Measurements from ENCODE around the gene MASP2. TPM values are rescaled to one million over a fixed set of nuclear protein-coding genes. Genes with fewer than 3 reads are reported as not detected.

Gene MASP2
- total RNA-seq, 1 experiment from 2014 or later: 0.51 TPM

GRCh38 chr1:10989095-10989494 lies 57.9 kb downstream of the MASP2 start:
- Mint-ChIP-seq H3K4me1 (ENCODE audit: insufficient read depth, unreplicated experiment) (no peaks in the 10 kb centered on the region), H3K4me3 (ENCODE audit: unreplicated experiment) (no peak overlapping the region), H3K9me3 (ENCODE audit: unreplicated experiment) (no peaks in the 10 kb centered on the region), H3K27me3 (ENCODE audit: insufficient read depth, unreplicated experiment) (peaks cover 13% of the 10 kb centered on the region), H3K36me3 (ENCODE audit: insufficient read depth, unreplicated experiment) (no peaks in the 10 kb centered on the region), H3K27ac (ENCODE audit: low read depth, unreplicated experiment) (no peak overlapping the region)
- no TSS peak for BruUV-seq (replicated peaks)
- ChIA-PET CTCF (interaction anchor here (0.6 to 1.5 kb wide), 2 partner anchors 9 to 412 kb away, joined by 3 read pairs; no protein-coding TSS in a partner anchor), POLR2A (interaction anchor here (0.6 to 1.0 kb wide), 2 partner anchors 13 to 27 kb away, joined by 3 read pairs; no protein-coding TSS in a partner anchor)
- TF ChIP-seq, protein P1, sequence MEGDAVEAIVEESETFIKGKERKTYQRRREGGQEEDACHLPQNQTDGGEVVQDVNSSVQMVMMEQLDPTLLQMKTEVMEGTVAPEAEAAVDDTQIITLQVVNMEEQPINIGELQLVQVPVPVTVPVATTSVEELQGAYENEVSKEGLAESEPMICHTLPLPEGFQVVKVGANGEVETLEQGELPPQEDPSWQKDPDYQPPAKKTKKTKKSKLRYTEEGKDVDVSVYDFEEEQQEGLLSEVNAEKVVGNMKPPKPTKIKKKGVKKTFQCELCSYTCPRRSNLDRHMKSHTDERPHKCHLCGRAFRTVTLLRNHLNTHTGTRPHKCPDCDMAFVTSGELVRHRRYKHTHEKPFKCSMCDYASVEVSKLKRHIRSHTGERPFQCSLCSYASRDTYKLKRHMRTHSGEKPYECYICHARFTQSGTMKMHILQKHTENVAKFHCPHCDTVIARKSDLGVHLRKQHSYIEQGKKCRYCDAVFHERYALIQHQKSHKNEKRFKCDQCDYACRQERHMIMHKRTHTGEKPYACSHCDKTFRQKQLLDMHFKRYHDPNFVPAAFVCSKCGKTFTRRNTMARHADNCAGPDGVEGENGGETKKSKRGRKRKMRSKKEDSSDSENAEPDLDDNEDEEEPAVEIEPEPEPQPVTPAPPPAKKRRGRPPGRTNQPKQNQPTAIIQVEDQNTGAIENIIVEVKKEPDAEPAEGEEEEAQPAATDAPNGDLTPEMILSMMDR (IDR thresholded peaks at IDR 0.05; ENCODE audit: unreplicated experiment): no peak
- intact Hi-C loops (cut with micrococcal nuclease): no loop called here
- DNase-seq (ENCODE audit: unreplicated experiment): no peak

GRCh38 chr1:10987840-10988417 lies 59.1 kb downstream of the MASP2 start:
- H3K9me3 Mint-ChIP-seq (ENCODE audit: unreplicated experiment): no peaks in the 10 kb centered on the region
- no peak overlapping the region for H3K27ac Mint-ChIP-seq (ENCODE audit: low read depth, unreplicated experiment)
- no peaks in the 10 kb centered on the region for H3K4me1 Mint-ChIP-seq (ENCODE audit: insufficient read depth, unreplicated experiment)
- POLR2A ChIA-PET: interaction anchor here (0.5 kb wide), 1 partner anchor 27 kb away, joined by 3 read pairs; no protein-coding TSS in a partner anchor
- intact Hi-C loops (cut with micrococcal nuclease): no loop called here
- CTCF ChIA-PET: interaction anchor here (1.5 kb wide), 1 partner anchor 7 kb away, joined by 3 read pairs; no protein-coding TSS in a partner anchor
- DNase-seq (ENCODE audit: unreplicated experiment): no peak
- H3K27me3 Mint-ChIP-seq (ENCODE audit: insufficient read depth, unreplicated experiment): peaks cover 13% of the 10 kb centered on the region
- no peak overlapping the region for H3K4me3 Mint-ChIP-seq (ENCODE audit: unreplicated experiment)
- no peaks in the 10 kb centered on the region for H3K36me3 Mint-ChIP-seq (ENCODE audit: insufficient read depth, unreplicated experiment)
- no TSS peak for BruUV-seq (replicated peaks)
- TF ChIP-seq, protein P1 (IDR thresholded peaks at IDR 0.05; ENCODE audit: unreplicated experiment): no peak

DNA sequence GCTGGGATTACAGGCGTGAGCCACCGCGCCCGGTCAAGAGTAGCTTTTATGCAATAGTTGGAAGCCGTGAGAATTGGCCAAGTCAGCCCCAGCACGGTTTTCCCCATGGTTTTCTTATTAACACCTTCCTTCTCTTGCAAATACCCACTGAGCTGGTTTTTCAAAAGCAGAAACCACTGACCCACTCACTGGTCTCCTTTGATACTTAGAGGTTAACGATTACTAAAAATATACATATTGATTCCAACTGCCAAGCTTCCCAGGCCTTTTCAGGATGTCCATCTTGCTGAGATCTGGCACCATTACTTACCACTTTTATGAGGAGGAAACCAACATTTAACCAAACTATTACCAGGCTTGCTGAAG lies 60.5 kb downstream of the MASP2 start:
- no peaks in the 10 kb centered on the region for H3K9me3 Mint-ChIP-seq (ENCODE audit: unreplicated experiment)
- TF ChIP-seq, protein P1 (IDR thresholded peaks at IDR 0.05; ENCODE audit: unreplicated experiment): no peak
- H3K4me1 Mint-ChIP-seq (ENCODE audit: insufficient read depth, unreplicated experiment): peaks cover under 1% of the 10 kb centered on the region
- ChIA-PET POLR2A (interaction anchor here (0.8 kb wide), 1 partner anchor 11 kb away, joined by 3 read pairs; no protein-coding TSS in a partner anchor), CTCF (no interaction called here)
- H3K27ac Mint-ChIP-seq (ENCODE audit: low read depth, unreplicated experiment): no peak overlapping the region
- H3K27me3 Mint-ChIP-seq (ENCODE audit: insufficient read depth, unreplicated experiment): peaks cover 13% of the 10 kb centered on the region
- intact Hi-C loops (cut with micrococcal nuclease): no loop called here
- no peak for DNase-seq (ENCODE audit: unreplicated experiment)
- H3K36me3 Mint-ChIP-seq (ENCODE audit: insufficient read depth, unreplicated experiment): no peaks in the 10 kb centered on the region
- no peak overlapping the region for H3K4me3 Mint-ChIP-seq (ENCODE audit: unreplicated experiment)
- no TSS peak for BruUV-seq (replicated peaks)

DNA sequence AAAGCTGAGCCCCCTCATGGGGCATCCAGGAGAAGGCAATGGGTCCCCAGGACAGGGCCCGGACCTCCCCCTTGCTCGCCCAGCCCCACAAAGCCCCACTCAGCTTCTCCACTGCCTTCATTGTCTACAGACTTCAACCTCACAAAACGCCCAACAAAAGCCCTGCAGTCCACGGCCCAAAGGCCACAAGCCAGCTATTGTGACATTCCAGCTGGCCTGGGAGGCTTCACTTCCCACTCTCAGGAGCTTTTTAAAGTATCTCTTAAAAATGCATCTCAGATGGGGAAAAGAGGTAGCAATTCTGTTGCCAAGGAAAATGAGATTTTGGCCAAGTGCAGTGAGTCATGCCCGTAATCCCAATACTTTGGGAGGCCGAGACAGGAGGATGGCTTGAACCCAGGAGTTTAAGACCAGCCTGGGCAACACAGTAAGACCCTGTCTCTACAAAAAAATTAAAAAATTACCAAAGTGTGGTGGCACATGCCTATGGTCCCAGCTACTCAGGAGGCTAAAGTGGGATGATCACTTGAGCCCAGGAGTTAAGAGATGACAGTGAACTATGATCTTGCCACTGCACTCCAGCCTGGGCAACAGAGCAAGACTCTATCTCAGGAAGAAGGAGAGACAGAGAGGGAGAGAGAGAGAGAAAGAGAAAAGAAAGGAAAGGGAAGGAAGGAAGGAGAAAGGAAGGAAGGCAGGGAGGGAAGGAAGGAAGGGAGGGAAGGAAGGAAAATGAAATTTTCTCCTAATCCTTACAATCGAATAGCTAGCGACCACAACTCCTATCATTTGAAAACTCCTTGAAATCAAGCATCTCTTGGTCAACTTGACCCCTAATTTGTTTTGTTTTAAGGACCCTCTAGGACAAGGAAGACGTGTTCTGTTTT lies 66.0 kb downstream of the MASP2 start:
- H3K4me3 Mint-ChIP-seq (ENCODE audit: unreplicated experiment): peak overlapping the region; percentile 54
- H3K36me3 Mint-ChIP-seq (ENCODE audit: insufficient read depth, unreplicated experiment): no peaks in the 10 kb centered on the region
- ChIA-PET POLR2A (interaction anchor here (3.0 kb wide), 1 partner anchor 32 kb away, joined by 18 read pairs; the partner anchor contains the start of gene TARDBP), CTCF (interaction anchor here (0.6 to 1.5 kb wide), 6 partner anchors 8 to 487 kb away, joined by 3 read pairs; no protein-coding TSS in a partner anchor)
- intact Hi-C loops (cut with micrococcal nuclease): no loop called here
- H3K9me3 Mint-ChIP-seq (ENCODE audit: unreplicated experiment): no peaks in the 10 kb centered on the region
- peak; percentile 41 for DNase-seq (ENCODE audit: unreplicated experiment)
- no peaks in the 10 kb centered on the region for H3K27me3 Mint-ChIP-seq (ENCODE audit: insufficient read depth, unreplicated experiment)
- TF ChIP-seq, protein P1 (IDR thresholded peaks at IDR 0.05; ENCODE audit: unreplicated experiment): no peak
- BruUV-seq (replicated peaks): no TSS peak
- H3K27ac Mint-ChIP-seq (ENCODE audit: low read depth, unreplicated experiment): no peak overlapping the region
- peaks cover 28% of the 10 kb centered on the region for H3K4me1 Mint-ChIP-seq (ENCODE audit: insufficient read depth, unreplicated experiment)
